Neural progenitor cell (in vitro differentiated cells): ENCODE measurements around the gene ATXN10. TPM values are rescaled to one million over a fixed set of nuclear protein-coding genes. Genes with fewer than 3 reads are reported as not detected.

ENCODE experiments used
- DNase-seq: peaks from one replicate; pipeline ENCODE4 v3.0.0-alpha.2; 2016; ENCODE audit warnings: low spot score
- H2AFZ ChIP-seq: fragments of 200-600 bp; sonication (generic); replicated peaks from 2 replicates; pipeline ENCODE4 v1.6.1; 2016; ENCODE audit warnings: antibody characterized with exemption
- H3F3A ChIP-seq: fragments of 200-600 bp; sonication (generic); 2 replicates; pipeline ENCODE4 v1.6.1; 2016; ENCODE audit warnings: antibody characterized with exemption, low read depth
- H3K27ac ChIP-seq: fragments of 200-600 bp; sonication (generic); 2 replicates; pipeline ENCODE4 v1.5.1; 2016; ENCODE audit warnings: mild to moderate bottlenecking
- H3K27me3 ChIP-seq: fragments of 200-600 bp; sonication (generic); 2 replicates; pipeline ENCODE4 v1.6.1; 2016; ENCODE audit warnings: mild to moderate bottlenecking, moderate library complexity
- H3K36me3 ChIP-seq: fragments of 200-600 bp; sonication (generic); 2 replicates; pipeline ENCODE4 v1.5.1; 2016
- H3K4me1 ChIP-seq: fragments of 200-600 bp; sonication (generic); 2 replicates; pipeline ENCODE4 v1.6.1; 2016; ENCODE audit warnings: mixed run types
- H3K4me2 ChIP-seq: fragments of 200-600 bp; sonication (generic); 2 replicates; pipeline ENCODE4 v1.6.1; 2016
- H3K4me3 ChIP-seq: fragments of 200-600 bp; sonication (generic); 2 replicates; pipeline ENCODE4 v1.5.1; 2016
- H3K79me2 ChIP-seq: fragments of 200-600 bp; sonication (generic); 2 replicates; pipeline ENCODE4 v1.6.1; 2016; ENCODE audit warnings: low read depth
- H3K9ac ChIP-seq: fragments of 200-600 bp; sonication (generic); 2 replicates; pipeline ENCODE4 v1.6.1; 2016
- H3K9me3 ChIP-seq: fragments of 200-600 bp; sonication (generic); 2 replicates; pipeline ENCODE4 v1.5.1; 2016; ENCODE audit warnings: low read depth
- H4K20me1 ChIP-seq: fragments of 200-600 bp; sonication (generic); 2 replicates; pipeline ENCODE4 v1.6.1; 2016; ENCODE audit warnings: low read depth
- H3K27ac Mint-ChIP-seq: 3 replicates; pipeline ENCODE4 v1.8.0; 2021; ENCODE audit warnings: mixed read lengths
- H3K27me3 Mint-ChIP-seq: 2 replicates; pipeline ENCODE4 v1.8.0; 2022; ENCODE audit warnings: low read depth, mild to moderate bottlenecking, inconsistent platforms, moderate library complexity, mixed read lengths; ENCODE audit not compliant: insufficient read depth
- H3K36me3 Mint-ChIP-seq: 3 replicates; pipeline ENCODE4 v1.8.0; 2021; ENCODE audit warnings: mixed read lengths
- H3K4me1 Mint-ChIP-seq: 3 replicates; pipeline ENCODE4 v1.8.0; 2021; ENCODE audit warnings: mixed read lengths
- H3K4me3 Mint-ChIP-seq: 3 replicates; pipeline ENCODE4 v1.8.0; 2021; ENCODE audit warnings: mild to moderate bottlenecking, moderate library complexity, mixed read lengths
- H3K9me3 Mint-ChIP-seq: 3 replicates; pipeline ENCODE4 v1.8.0; 2020; ENCODE audit warnings: mixed read lengths
- EZH2 ChIP-seq: fragments of 200-600 bp; sonication (generic); IDR thresholded peaks from 2 replicates; pipeline ENCODE4 v1.6.1; 2017; ENCODE audit warnings: antibody characterized with exemption, mild to moderate bottlenecking, moderate library complexity
- EZH2phosphoT487 ChIP-seq: fragments of 200-600 bp; sonication (generic); IDR thresholded peaks from 2 replicates; pipeline ENCODE4 v1.6.1; 2017; ENCODE audit warnings: antibody characterized with exemption
- total RNA-seq: library from RNA; depleted of rRNA; stranded (reverse); fragments of >200 nt; gene quantifications from 2 replicates; pipeline ENCODE4 v1.2.3, GENCODE V29; 2015; ENCODE audit warnings: low replicate concordance
- TF ChIP-seq, protein P1 (sequence below): fragments of 200-600 bp; sonication (generic); IDR thresholded peaks from 2 replicates; pipeline ENCODE4 v1.5.1; 2017; ENCODE audit warnings: antibody characterized with exemption, mild to moderate bottlenecking

ATXN10 gene
- total RNA-seq, 1 donor from 2014 or later: 168 TPM

- Mint-ChIP-seq H3K27ac (peak overlapping the region; percentile 39), H3K4me3 (peak overlapping the region; percentile 69), H3K9me3 (peaks cover 20% of the 10 kb centered on the region), H3K36me3 (peaks cover 8% of the 10 kb centered on the region), H3K4me1 (peaks cover 48% of the 10 kb centered on the region), H3K27me3 (peaks cover 19% of the 10 kb centered on the region)
- Histone ChIP-seq H3K36me3 (no peaks in the 10 kb centered on the region), H3F3A (peaks cover 15% of the 10 kb centered on the region), H3K9ac (no peak overlapping the region), H3K9me3 (no peaks in the 10 kb centered on the region), H3K79me2 (no peaks in the 10 kb centered on the region), H3K4me1 (peaks cover 20% of the 10 kb centered on the region), H3K27me3 (peaks cover 76% of the 10 kb centered on the region), H2AFZ (no peak overlapping the region), H4K20me1 (peaks cover 11% of the 10 kb centered on the region), H3K27ac (no peak overlapping the region), H3K4me2 (peak overlapping the region; percentile 94), H3K4me3 (no peak overlapping the region)
- DNase-seq: no peak
- TF ChIP-seq EZH2phosphoT487 (no peak), EZH2 (no peak)
- TF ChIP-seq, protein P1, sequence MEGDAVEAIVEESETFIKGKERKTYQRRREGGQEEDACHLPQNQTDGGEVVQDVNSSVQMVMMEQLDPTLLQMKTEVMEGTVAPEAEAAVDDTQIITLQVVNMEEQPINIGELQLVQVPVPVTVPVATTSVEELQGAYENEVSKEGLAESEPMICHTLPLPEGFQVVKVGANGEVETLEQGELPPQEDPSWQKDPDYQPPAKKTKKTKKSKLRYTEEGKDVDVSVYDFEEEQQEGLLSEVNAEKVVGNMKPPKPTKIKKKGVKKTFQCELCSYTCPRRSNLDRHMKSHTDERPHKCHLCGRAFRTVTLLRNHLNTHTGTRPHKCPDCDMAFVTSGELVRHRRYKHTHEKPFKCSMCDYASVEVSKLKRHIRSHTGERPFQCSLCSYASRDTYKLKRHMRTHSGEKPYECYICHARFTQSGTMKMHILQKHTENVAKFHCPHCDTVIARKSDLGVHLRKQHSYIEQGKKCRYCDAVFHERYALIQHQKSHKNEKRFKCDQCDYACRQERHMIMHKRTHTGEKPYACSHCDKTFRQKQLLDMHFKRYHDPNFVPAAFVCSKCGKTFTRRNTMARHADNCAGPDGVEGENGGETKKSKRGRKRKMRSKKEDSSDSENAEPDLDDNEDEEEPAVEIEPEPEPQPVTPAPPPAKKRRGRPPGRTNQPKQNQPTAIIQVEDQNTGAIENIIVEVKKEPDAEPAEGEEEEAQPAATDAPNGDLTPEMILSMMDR: no peak
Measured at GRCh38 chr22:45868571-45869339, 197.1 kb downstream of the ATXN10 start.

- peaks cover 8% of the 10 kb centered on the region for H3K36me3 Mint-ChIP-seq
- no peak overlapping the region for H2AFZ ChIP-seq
Measured at GRCh38 chr22:45869340-45869847, 197.8 kb downstream of the ATXN10 start.

DNA sequence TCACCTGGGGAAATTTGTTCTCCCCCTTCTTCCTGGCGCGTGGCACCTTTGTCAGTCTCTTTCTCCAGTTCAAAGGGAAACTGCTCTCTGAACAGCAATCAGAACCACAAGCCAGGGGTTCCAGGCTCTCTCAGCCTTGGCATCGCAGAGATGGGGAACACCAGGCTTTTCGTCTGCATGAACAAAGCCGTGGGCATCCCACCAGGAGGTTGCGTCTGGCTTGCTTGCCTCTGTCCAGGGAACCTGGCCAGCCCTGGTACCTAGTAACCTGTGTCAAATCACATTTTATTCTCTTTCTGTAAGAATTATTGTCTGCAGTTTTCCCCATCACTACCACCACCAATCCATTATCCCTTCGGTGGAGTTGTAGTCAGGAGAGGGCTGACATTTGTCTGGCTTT lies 198.4 kb downstream of the ATXN10 start:
- Mint-ChIP-seq H3K27me3 (peaks cover 19% of the 10 kb centered on the region), H3K9me3 (peaks cover 28% of the 10 kb centered on the region)
- TF ChIP-seq, protein P1: no peak
- TF ChIP-seq EZH2phosphoT487 (no peak), EZH2 (no peak)

More at GRCh38 chr22:45869340-45869847, 197.8 kb downstream of the ATXN10 start:
- Histone ChIP-seq H4K20me1 (peaks cover 11% of the 10 kb centered on the region), H3K4me1 (peaks cover 20% of the 10 kb centered on the region), H3K27ac (no peak overlapping the region), H3K9me3 (no peaks in the 10 kb centered on the region), H3K4me3 (no peak overlapping the region), H3F3A (peaks cover 15% of the 10 kb centered on the region), H3K79me2 (no peaks in the 10 kb centered on the region), H3K36me3 (no peaks in the 10 kb centered on the region), H3K4me2 (no peak overlapping the region), H3K27me3 (peaks cover 78% of the 10 kb centered on the region), H3K9ac (no peak overlapping the region)
- Mint-ChIP-seq H3K9me3 (peaks cover 26% of the 10 kb centered on the region), H3K27me3 (peaks cover 19% of the 10 kb centered on the region), H3K4me1 (peaks cover 43% of the 10 kb centered on the region), H3K4me3 (no peak overlapping the region), H3K27ac (no peak overlapping the region)
- TF ChIP-seq, protein P1: no peak
- TF ChIP-seq EZH2: no peak
- no peak for TF ChIP-seq EZH2phosphoT487
- no peak for DNase-seq

More for the DNA sequence above, 198.4 kb downstream of the ATXN10 start:
- no peak overlapping the region for H3K27ac ChIP-seq
- no peak overlapping the region for H3K4me3 ChIP-seq
- H3K36me3 ChIP-seq: no peaks in the 10 kb centered on the region
- Mint-ChIP-seq H3K4me3 (no peak overlapping the region), H3K4me1 (peaks cover 37% of the 10 kb centered on the region), H3K36me3 (peaks cover 8% of the 10 kb centered on the region), H3K27ac (no peak overlapping the region)
- no peak for DNase-seq
- no peaks in the 10 kb centered on the region for H3K79me2 ChIP-seq
- H3F3A ChIP-seq: peaks cover 15% of the 10 kb centered on the region
- no peak overlapping the region for H2AFZ ChIP-seq
- H3K9ac ChIP-seq: no peak overlapping the region
- peaks cover 72% of the 10 kb centered on the region for H3K27me3 ChIP-seq
- no peak overlapping the region for H3K4me2 ChIP-seq
- H4K20me1 ChIP-seq: peaks cover 11% of the 10 kb centered on the region
- H3K4me1 ChIP-seq: peaks cover 20% of the 10 kb centered on the region
- no peaks in the 10 kb centered on the region for H3K9me3 ChIP-seq
